Body of pancreas (tissue), 4 donors: ENCODE results near the gene CAMKK2.

Source experiments
- POLR2A ChIP-seq, 3 donors: fragments of 450-650 bp; IDR thresholded peaks; one replicate each; pipeline ENCODE4 v1.6.1; 2016; ENCODE audit warnings: antibody characterized with exemption in 3 of 3, mild to moderate bottlenecking in 2 of 3
- TF ChIP-seq, protein P1 (sequence below), 7 experiments: fragments of 450-650 bp in 4 of 7; fragments of 200-600 bp in 3 of 7; sonication (generic) in 3 of 7; IDR thresholded peaks; one replicate each; pipeline ENCODE4 v1.5.1; 2016 to 2019; ENCODE audit warnings: antibody characterized with exemption in 7 of 7

DNA sequence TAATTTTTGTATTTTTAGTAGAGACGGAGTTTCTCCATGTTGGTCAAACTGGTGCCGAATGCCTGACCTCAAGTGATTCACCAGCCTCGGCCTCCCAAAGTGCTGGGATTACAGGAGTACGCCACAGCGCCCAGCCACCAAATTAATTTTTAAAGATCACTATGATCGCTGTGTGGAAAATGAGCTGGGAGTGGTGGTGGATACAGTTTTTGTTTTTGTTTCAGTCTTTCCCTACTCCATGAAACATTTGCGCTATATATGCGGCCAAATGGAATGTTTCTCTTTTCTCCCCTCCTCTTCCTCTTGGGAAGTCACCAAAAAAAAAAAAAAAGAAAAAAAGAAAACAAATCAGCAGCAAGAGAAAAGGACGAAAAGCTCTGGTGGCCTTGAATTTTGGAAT is 107.4 kb downstream of the CAMKK2 start:
- TF ChIP-seq, protein P1, sequence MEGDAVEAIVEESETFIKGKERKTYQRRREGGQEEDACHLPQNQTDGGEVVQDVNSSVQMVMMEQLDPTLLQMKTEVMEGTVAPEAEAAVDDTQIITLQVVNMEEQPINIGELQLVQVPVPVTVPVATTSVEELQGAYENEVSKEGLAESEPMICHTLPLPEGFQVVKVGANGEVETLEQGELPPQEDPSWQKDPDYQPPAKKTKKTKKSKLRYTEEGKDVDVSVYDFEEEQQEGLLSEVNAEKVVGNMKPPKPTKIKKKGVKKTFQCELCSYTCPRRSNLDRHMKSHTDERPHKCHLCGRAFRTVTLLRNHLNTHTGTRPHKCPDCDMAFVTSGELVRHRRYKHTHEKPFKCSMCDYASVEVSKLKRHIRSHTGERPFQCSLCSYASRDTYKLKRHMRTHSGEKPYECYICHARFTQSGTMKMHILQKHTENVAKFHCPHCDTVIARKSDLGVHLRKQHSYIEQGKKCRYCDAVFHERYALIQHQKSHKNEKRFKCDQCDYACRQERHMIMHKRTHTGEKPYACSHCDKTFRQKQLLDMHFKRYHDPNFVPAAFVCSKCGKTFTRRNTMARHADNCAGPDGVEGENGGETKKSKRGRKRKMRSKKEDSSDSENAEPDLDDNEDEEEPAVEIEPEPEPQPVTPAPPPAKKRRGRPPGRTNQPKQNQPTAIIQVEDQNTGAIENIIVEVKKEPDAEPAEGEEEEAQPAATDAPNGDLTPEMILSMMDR (IDR thresholded peaks at IDR 0.05): no peak
- TF ChIP-seq POLR2A (IDR thresholded peaks at IDR 0.05): no peak
